HCT116 (cell line): ENCODE results near the gene STIM1. TPM values are rescaled to one million over a fixed set of nuclear protein-coding genes. Genes with fewer than 3 reads are reported as not detected.

Experiments
- ATAC-seq: fragments of 200-7000 bp; cut with Tn5 transposase; 2 replicates; pipeline ENCODE4 v1.9.1; 2020; ENCODE audit warnings: mild to moderate bottlenecking, moderate library complexity
- BruUV-seq: library from RNA; stranded (reverse); fragments of 400-500 nt; replicated peaks from 2 replicates; lab custom pipeline; 2021; lab: Mats Ljungman, UMichigan
- CTCF ChIA-PET: fragments of 300-600 bp; sonication (Branson Sonifier 250); formaldehyde crosslinking; loops from one replicate; lab custom pipeline; 2021; ENCODE audit warnings: antibody characterized with exemption; lab: Charles Lee
- POLR2A ChIA-PET: fragments of 300-600, 350-600 bp; sonication (Branson Sonifier 250); formaldehyde crosslinking; loops from one replicate; lab custom pipeline; 2021; ENCODE audit warnings: antibody characterized with exemption; lab: Charles Lee
- RAD21 ChIA-PET, 2 experiments: fragments of 300-600 bp; sonication (Branson Sonifier 250); formaldehyde crosslinking; loops; one replicate each; lab custom pipeline; 2023; ENCODE audit warnings: low total read pairs in 2 of 2; ENCODE audit not compliant: uncharacterized antibody in 2 of 2, unreplicated experiment in 2 of 2, low non-redundant PET in 1 of 2; lab: Charles Lee
- DNase-seq: peaks from one replicate; pipeline ENCODE4 v3.0.0-alpha.2; 2010; ENCODE audit warnings: low read depth, low spot score
- H2AFZ ChIP-seq: fragments of 200-600 bp; shearing (Covaris generic), sonication (generic); 2 replicates; pipeline ENCODE4 v1.6.1; 2017; ENCODE audit warnings: low read depth, mixed run types, mixed read lengths, antibody characterized with exemption, low read length; ENCODE audit not compliant: poor library complexity, severe bottlenecking
- H3K27ac ChIP-seq: 2 replicates; pipeline ENCODE4 v1.5.1; 2012; ENCODE audit warnings: low read depth, low read length
- H3K27me3 ChIP-seq: fragments of 200-600 bp; sonication (generic); 2 replicates; pipeline ENCODE4 v1.6.1; 2016; ENCODE audit warnings: mixed run types, low read length, mixed read lengths; ENCODE audit not compliant: insufficient read depth
- H3K36me3 ChIP-seq, 2 experiments: fragments of 200-500 bp in 1 of 2; fragments of 200-600 bp in 1 of 2; sonication (Bioruptor generic) in 1 of 2; sonication (generic) in 1 of 2; 2 replicates each; pipeline versions ENCODE4 v1.5.1 to v1.6.1; 2014 to 2016; ENCODE audit warnings: low read length in 2 of 2, inconsistent platforms in 1 of 2, mixed read lengths in 1 of 2, mixed run types in 1 of 2; ENCODE audit not compliant: insufficient read depth in 2 of 2, control insufficient read depth in 1 of 2
- H3K4me1 ChIP-seq, 2 experiments: fragments of 200-600 bp in 1 of 2; sonication (generic) in 1 of 2; 2 replicates each; pipeline versions ENCODE4 v1.5.1 to v1.6.1; 2012 to 2017; ENCODE audit warnings: low read length in 2 of 2, inconsistent platforms in 1 of 2, mild to moderate bottlenecking in 1 of 2, mixed read lengths in 1 of 2, mixed run types in 1 of 2, moderate library complexity in 1 of 2; ENCODE audit not compliant: insufficient read depth in 2 of 2, control insufficient read depth in 1 of 2
- H3K4me2 ChIP-seq: fragments of 200-600 bp; sonication (generic); 2 replicates; pipeline ENCODE4 v1.6.1; 2017; ENCODE audit warnings: mixed run types, low read length, mixed read lengths
- H3K4me3 ChIP-seq, 2 experiments: fragments of 200-600 bp in 1 of 2; sonication (generic) in 1 of 2; replicated peaks in 1 of 2; 2 replicates each; pipeline ENCODE4 v1.5.1; 2011 to 2016; ENCODE audit warnings: low read length in 2 of 2, control low read depth in 1 of 2, low read depth in 1 of 2, mild to moderate bottlenecking in 1 of 2, mixed read lengths in 1 of 2, mixed run types in 1 of 2
- H3K79me2 ChIP-seq: fragments of 200-600 bp; sonication (generic); 2 replicates; pipeline ENCODE4 v1.6.1; 2017; ENCODE audit warnings: mild to moderate bottlenecking, mixed run types, low read length, moderate library complexity, mixed read lengths; ENCODE audit not compliant: insufficient read depth
- H3K9ac ChIP-seq: fragments of 200-600 bp; sonication (generic); 2 replicates; pipeline ENCODE4 v1.6.1; 2016; ENCODE audit warnings: low read length, mixed read lengths
- H3K9me2 ChIP-seq: fragments of 200-600 bp; sonication (generic), shearing (Covaris generic); 2 replicates; pipeline ENCODE4 v1.6.1; 2017; ENCODE audit warnings: mixed run types, mild to moderate bottlenecking, moderate library complexity; ENCODE audit not compliant: insufficient read depth
- H3K9me3 ChIP-seq, 2 experiments: fragments of 200-500 bp in 1 of 2; fragments of 200-600 bp in 1 of 2; sonication (Bioruptor generic) in 1 of 2; sonication (generic) in 1 of 2; 2 replicates each; pipeline ENCODE4 v1.6.1; 2014 to 2017; ENCODE audit warnings: low read length in 2 of 2, mixed read lengths in 2 of 2, inconsistent platforms in 1 of 2, low read depth in 1 of 2, mild to moderate bottlenecking in 1 of 2, mixed run types in 1 of 2, moderate library complexity in 1 of 2; ENCODE audit not compliant: control insufficient read depth in 1 of 2, insufficient read depth in 1 of 2
- H4K20me1 ChIP-seq: fragments of 200-600 bp; sonication (generic), shearing (Covaris generic); 2 replicates; pipeline ENCODE4 v1.6.1; 2017; ENCODE audit warnings: mixed run types, mild to moderate bottlenecking, moderate library complexity; ENCODE audit not compliant: insufficient read depth
- CBX3 ChIP-seq: IDR thresholded peaks from 2 replicates; pipeline ENCODE4 v1.6.1; 2012; ENCODE audit warnings: low read depth
- CEBPB ChIP-seq: IDR thresholded peaks from 2 replicates; pipeline ENCODE4 v1.6.1; 2012; ENCODE audit warnings: low read depth
- CTCF ChIP-seq, 3 experiments: fragments of 200-600 bp in 1 of 3; sonication (generic) in 1 of 3; IDR thresholded peaks in 2 of 3; conservative IDR thresholded peaks in 1 of 3; 2 replicates each; pipeline ENCODE4 v1.5.1; 2012 to 2017; ENCODE audit warnings: low read depth in 2 of 3, low read length in 2 of 3, antibody characterized with exemption in 1 of 3, borderline replicate concordance in 1 of 3, control low read depth in 1 of 3, mild to moderate bottlenecking in 1 of 3, mixed read lengths in 1 of 3, mixed run types in 1 of 3, moderate library complexity in 1 of 3; ENCODE audit not compliant: insufficient read depth in 1 of 3
- EGR1 ChIP-seq: IDR thresholded peaks from 2 replicates; pipeline ENCODE4 v1.6.1; 2012; ENCODE audit warnings: low read depth
- ELF1 ChIP-seq: IDR thresholded peaks from 2 replicates; pipeline ENCODE4 v1.6.1; 2012; ENCODE audit warnings: low read depth, borderline replicate concordance
- EZH2 ChIP-seq: fragments of 200-600 bp; sonication (generic); IDR thresholded peaks from 2 replicates; pipeline ENCODE4 v1.6.1; 2017; ENCODE audit warnings: antibody characterized with exemption, mixed run types
- FOSL1 ChIP-seq: IDR thresholded peaks from 2 replicates; pipeline ENCODE4 v1.6.1; 2012; ENCODE audit warnings: low read depth
- JUND ChIP-seq: IDR thresholded peaks from 2 replicates; pipeline ENCODE4 v1.6.1; 2012
- POLR2A ChIP-seq: IDR thresholded peaks from 2 replicates; pipeline ENCODE4 v1.7.0; 2011; ENCODE audit warnings: borderline replicate concordance; ENCODE audit not compliant: insufficient read depth, insufficient read length; ENCODE audit errors: extremely low read depth
- POLR2AphosphoS5 ChIP-seq: IDR thresholded peaks from 2 replicates; pipeline ENCODE4 v1.6.1; 2011; ENCODE audit warnings: mild to moderate bottlenecking, low read depth, low read length, moderate library complexity
- RAD21 ChIP-seq: IDR thresholded peaks from 2 replicates; pipeline ENCODE4 v1.6.1; 2012; ENCODE audit warnings: low read depth, mild to moderate bottlenecking
- SP1 ChIP-seq: IDR thresholded peaks from 2 replicates; pipeline ENCODE4 v1.6.1; 2012; ENCODE audit warnings: low read depth
- TCF7L2 ChIP-seq: IDR thresholded peaks from 2 replicates; pipeline ENCODE4 v1.7.0; 2011; ENCODE audit warnings: borderline replicate concordance, inconsistent platforms; ENCODE audit not compliant: insufficient read depth, insufficient read length; ENCODE audit errors: extremely low read depth
- YY1 ChIP-seq: IDR thresholded peaks from 2 replicates; pipeline ENCODE4 v1.6.1; 2011; ENCODE audit warnings: low read length, low read depth, moderate library complexity, mild to moderate bottlenecking; ENCODE audit not compliant: insufficient replicate concordance; ENCODE audit errors: extremely low read depth
- ZFX ChIP-seq: fragments of 450-650 bp; IDR thresholded peaks from 2 replicates; pipeline ENCODE4 v1.6.1; 2017
- intact Hi-C: fragments of 100-400 bp; cut with micrococcal nuclease; formaldehyde crosslinking; loops from 2 replicates; pipeline ENCODE4 v1.10.0; 2022
- total RNA-seq: library from RNA; stranded (reverse); gene quantifications from one replicate; pipeline ENCODE4 v1.2.1, GENCODE V29; 2021; ENCODE audit not compliant: unreplicated experiment
- TF ChIP-seq, protein P1 (sequence below): IDR thresholded peaks from 2 replicates; pipeline ENCODE4 v1.6.1; 2012
- TF ChIP-seq, protein P2 (sequence below): IDR thresholded peaks from 2 replicates; pipeline ENCODE4 v1.6.1; 2012
- TF ChIP-seq, protein P3 (sequence below): IDR thresholded peaks from 2 replicates; pipeline ENCODE4 v1.6.1; 2011; ENCODE audit warnings: mild to moderate bottlenecking, low read length, moderate library complexity; ENCODE audit not compliant: insufficient replicate concordance; ENCODE audit errors: extremely low read depth

STIM1 gene
- total RNA-seq, 1 experiment from 2014 or later: 22.3 TPM

DNA sequence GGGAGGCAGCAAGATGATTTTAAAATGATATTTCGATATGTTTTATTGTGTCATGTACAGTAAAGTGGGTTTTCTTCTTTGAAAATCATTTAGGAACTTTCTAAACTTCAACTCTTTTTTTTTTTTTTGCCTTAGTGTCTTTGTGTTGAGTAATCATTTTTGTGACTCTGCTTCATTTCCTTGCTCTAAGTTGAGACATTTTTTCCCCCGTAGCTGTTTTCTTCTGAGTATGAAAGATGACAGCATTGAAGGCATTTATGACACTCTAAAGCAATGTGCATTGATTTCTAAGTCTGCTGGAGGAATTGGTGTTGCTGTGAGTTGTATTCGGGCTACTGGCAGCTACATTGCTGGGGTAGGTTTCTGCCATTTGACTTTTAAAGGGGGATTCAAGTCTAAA lies 262.6 kb downstream of the STIM1 start:
- H3K9me3 ChIP-seq: no peaks in the 10 kb centered on the region
- H3K4me3 ChIP-seq: no peak overlapping the region
- H3K9me2 ChIP-seq: no peaks in the 10 kb centered on the region
- no peaks in the 10 kb centered on the region for H3K27me3 ChIP-seq
- POLR2A ChIA-PET: no interaction called here
- no peak for TF ChIP-seq FOSL1
- TF ChIP-seq CBX3: no peak
- TF ChIP-seq EGR1: no peak
- TF ChIP-seq YY1: no peak
- no peak overlapping the region for H2AFZ ChIP-seq
- CTCF ChIA-PET: no interaction called here
- no peak overlapping the region for H3K27ac ChIP-seq
- RAD21 ChIA-PET: no interaction called here
- H3K9ac ChIP-seq: no peak overlapping the region
- peaks cover 6% of the 10 kb centered on the region for H4K20me1 ChIP-seq
- no TSS peak for BruUV-seq
- intact Hi-C loops: no loop called here
- peaks cover 2% of the 10 kb centered on the region; the same call in 1 of the 2 replicates for H3K79me2 ChIP-seq
- peaks cover 27 to 39% of the 10 kb centered on the region in 2 experiments for H3K36me3 ChIP-seq
- DNase-seq: no peak
- ATAC-seq: no peak
- H3K4me1 ChIP-seq: no peaks in the 10 kb centered on the region
- H3K4me2 ChIP-seq: no peak overlapping the region

DNA sequence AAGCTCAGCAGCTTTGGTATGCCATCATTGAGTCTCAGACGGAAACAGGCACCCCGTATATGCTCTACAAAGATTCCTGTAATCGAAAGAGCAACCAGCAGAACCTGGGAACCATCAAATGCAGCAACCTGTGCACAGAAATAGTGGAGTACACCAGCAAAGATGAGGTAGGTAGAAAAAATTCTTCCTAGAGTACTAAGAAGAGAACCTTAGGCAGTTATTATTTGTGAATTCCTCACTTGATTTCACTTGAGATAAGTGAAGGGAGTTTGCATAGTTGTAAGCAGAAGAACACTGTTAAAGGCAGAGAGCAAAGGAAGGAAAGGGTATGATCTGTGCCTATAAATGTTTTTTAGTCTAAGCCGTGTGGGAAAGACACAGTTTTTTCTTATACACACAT lies 267.8 kb downstream of the STIM1 start:
- BruUV-seq: no TSS peak
- DNase-seq (no peak), ATAC-seq (no peak)
- ChIA-PET POLR2A (no interaction called here), CTCF (no interaction called here), RAD21 (no interaction called here)
- Histone ChIP-seq H3K9ac (no peak overlapping the region), H4K20me1 (no peaks in the 10 kb centered on the region), H3K4me3 (no peak overlapping the region), H3K79me2 (0 out of 2 replicates have a peak, but pooled peaks cover 2% of the 10 kb centered on the region), H3K9me3 (no peaks in the 10 kb centered on the region), H3K4me2 (no peak overlapping the region), H3K27me3 (no peaks in the 10 kb centered on the region), H2AFZ (no peak overlapping the region), H3K36me3 (peaks cover 28 to 48% of the 10 kb centered on the region in 2 experiments), H3K9me2 (no peaks in the 10 kb centered on the region), H3K4me1 (no peaks in the 10 kb centered on the region), H3K27ac (no peak overlapping the region)
- intact Hi-C loops: no loop called here
- no peak for TF ChIP-seq TCF7L2
- no peak for TF ChIP-seq YY1
- TF ChIP-seq RAD21: no peak
- TF ChIP-seq CBX3: no peak
- TF ChIP-seq, protein P1, sequence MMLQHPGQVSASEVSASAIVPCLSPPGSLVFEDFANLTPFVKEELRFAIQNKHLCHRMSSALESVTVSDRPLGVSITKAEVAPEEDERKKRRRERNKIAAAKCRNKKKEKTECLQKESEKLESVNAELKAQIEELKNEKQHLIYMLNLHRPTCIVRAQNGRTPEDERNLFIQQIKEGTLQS: no peak
- TF ChIP-seq, protein P2, sequence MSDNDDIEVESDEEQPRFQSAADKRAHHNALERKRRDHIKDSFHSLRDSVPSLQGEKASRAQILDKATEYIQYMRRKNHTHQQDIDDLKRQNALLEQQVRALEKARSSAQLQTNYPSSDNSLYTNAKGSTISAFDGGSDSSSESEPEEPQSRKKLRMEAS: no peak
- TF ChIP-seq EZH2: no peak
- TF ChIP-seq POLR2AphosphoS5: no peak
- TF ChIP-seq CTCF (IDR thresholded peaks at IDR 0.05 in 2 of 3, conservative IDR thresholded peaks at IDR 0.05 in 1 of 3; ENCODE audit: borderline replicate concordance in 1 of 3, insufficient read depth in 1 of 3, low read depth in 2 of 3, low read length in 2 of 3): no peak
- no peak for TF ChIP-seq FOSL1
- TF ChIP-seq SP1: no peak
- no peak for TF ChIP-seq POLR2A
- TF ChIP-seq, protein P3, sequence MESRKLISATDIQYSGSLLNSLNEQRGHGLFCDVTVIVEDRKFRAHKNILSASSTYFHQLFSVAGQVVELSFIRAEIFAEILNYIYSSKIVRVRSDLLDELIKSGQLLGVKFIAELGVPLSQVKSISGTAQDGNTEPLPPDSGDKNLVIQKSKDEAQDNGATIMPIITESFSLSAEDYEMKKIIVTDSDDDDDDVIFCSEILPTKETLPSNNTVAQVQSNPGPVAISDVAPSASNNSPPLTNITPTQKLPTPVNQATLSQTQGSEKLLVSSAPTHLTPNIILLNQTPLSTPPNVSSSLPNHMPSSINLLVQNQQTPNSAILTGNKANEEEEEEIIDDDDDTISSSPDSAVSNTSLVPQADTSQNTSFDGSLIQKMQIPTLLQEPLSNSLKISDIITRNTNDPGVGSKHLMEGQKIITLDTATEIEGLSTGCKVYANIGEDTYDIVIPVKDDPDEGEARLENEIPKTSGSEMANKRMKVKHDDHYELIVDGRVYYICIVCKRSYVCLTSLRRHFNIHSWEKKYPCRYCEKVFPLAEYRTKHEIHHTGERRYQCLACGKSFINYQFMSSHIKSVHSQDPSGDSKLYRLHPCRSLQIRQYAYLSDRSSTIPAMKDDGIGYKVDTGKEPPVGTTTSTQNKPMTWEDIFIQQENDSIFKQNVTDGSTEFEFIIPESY: no peak
- TF ChIP-seq ZFX: no peak
- no peak for TF ChIP-seq CEBPB
- TF ChIP-seq EGR1: no peak
- no peak for TF ChIP-seq ELF1
- no peak for TF ChIP-seq JUND
